Large intestine (tissue), 3 donors: ENCODE data around the gene HEPHL1. TPM values are rescaled to one million over a fixed set of nuclear protein-coding genes. Genes with fewer than 3 reads are reported as not detected.

ENCODE experiments used
- DNase-seq, 2 donors: peaks; one replicate each; pipeline versions ENCODE4 v3.0.0 to v3.0.0-alpha.2; 2013
- H3K27ac ChIP-seq: one replicate; pipeline ENCODE4 v1.5.1; 2013; ENCODE audit warnings: low read length
- H3K27me3 ChIP-seq: 2 replicates; pipeline ENCODE4 v1.6.1; 2013; ENCODE audit warnings: low read length; ENCODE audit not compliant: control insufficient read depth, insufficient read depth
- H3K36me3 ChIP-seq: 2 replicates; pipeline ENCODE4 v1.6.1; 2013; ENCODE audit warnings: low read length; ENCODE audit not compliant: control insufficient read depth, insufficient read depth
- H3K4me1 ChIP-seq: one replicate; pipeline ENCODE4 v1.6.1; 2013; ENCODE audit warnings: low read length; ENCODE audit not compliant: control insufficient read depth, insufficient read depth
- H3K4me3 ChIP-seq: one replicate; pipeline ENCODE4 v1.5.1; 2013; ENCODE audit warnings: low read length
- H3K9me3 ChIP-seq: one replicate; pipeline ENCODE4 v1.6.1; 2013; ENCODE audit warnings: mild to moderate bottlenecking, low read depth, low read length, moderate library complexity; ENCODE audit not compliant: control insufficient read depth
- WGBS: methylation state at CpG from one replicate; pipeline ENCODE4 v1.1.5; 2013; ENCODE audit warnings: low lambda C conversion rate; ENCODE audit not compliant: insufficient coverage; 5-methylcytosine and 5-hydroxymethylcytosine counted together
- polyA plus RNA-seq: library from polyadenylated mRNA; unstranded; fragments of 120-200 nt; gene quantifications from one replicate; pipeline ENCODE4 v1.2.1, GENCODE V29; 2013

HEPHL1 gene
- polyA plus RNA-seq, 1 donor = 0.54 TPM

DNA sequence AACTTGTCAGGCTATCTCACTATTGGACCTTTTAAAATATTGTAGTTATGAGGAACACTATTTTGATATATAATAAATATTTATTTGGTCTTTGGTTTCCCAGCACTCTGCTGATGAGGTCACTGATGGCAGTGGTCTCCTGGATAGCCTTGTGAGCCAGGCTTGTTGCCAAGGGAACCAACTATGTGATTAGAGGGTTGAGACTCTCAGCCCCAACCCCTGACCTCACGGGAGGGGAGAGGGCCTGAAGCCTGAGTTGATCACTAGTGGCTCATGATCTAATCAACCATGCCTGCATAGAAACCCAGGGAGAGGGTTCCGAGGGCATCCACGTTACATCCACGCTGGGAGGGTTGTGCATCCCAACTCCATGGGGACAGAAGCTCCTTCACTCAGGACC lies 118.3 kb downstream of the HEPHL1 start:
- no peaks in the 10 kb centered on the region for H3K9me3 ChIP-seq
- no peak for DNase-seq
- WGBS = no CpG with 5 or more reads among the region's 4 CpGs
- no peaks in the 10 kb centered on the region for H3K4me1 ChIP-seq
- no peak overlapping the region for H3K4me3 ChIP-seq
- no peaks in the 10 kb centered on the region for H3K27me3 ChIP-seq
- H3K36me3 ChIP-seq = no peaks in the 10 kb centered on the region
- H3K27ac ChIP-seq = no peak overlapping the region

DNA sequence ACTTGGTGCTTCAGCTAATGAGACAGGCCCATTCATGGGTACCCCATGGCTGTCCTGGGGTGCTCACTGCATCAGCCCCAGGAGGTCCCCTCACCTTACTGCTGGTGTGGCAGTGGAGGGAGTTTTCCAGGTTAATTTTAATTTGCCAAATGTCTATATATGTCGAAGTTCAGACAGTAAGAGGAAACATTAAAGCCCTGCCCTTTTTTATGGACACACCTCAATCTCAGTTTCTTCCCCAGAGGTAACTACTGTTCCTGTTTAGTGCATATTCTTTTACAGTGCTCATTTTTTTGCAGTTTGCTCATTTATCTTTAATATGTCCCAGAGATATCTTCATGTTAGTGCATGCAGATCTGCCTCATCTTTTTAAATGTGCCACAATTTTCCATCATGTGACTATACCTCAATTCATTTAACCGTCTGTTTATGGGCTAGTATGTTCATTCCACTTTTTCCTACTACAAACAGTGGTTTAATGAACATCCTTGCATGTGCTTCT lies 119.1 kb downstream of the HEPHL1 start:
- WGBS = 83% methylated on average over 1 of the region's 2 CpGs
- no peaks in the 10 kb centered on the region for H3K27me3 ChIP-seq
- H3K4me1 ChIP-seq = no peaks in the 10 kb centered on the region

DNA sequence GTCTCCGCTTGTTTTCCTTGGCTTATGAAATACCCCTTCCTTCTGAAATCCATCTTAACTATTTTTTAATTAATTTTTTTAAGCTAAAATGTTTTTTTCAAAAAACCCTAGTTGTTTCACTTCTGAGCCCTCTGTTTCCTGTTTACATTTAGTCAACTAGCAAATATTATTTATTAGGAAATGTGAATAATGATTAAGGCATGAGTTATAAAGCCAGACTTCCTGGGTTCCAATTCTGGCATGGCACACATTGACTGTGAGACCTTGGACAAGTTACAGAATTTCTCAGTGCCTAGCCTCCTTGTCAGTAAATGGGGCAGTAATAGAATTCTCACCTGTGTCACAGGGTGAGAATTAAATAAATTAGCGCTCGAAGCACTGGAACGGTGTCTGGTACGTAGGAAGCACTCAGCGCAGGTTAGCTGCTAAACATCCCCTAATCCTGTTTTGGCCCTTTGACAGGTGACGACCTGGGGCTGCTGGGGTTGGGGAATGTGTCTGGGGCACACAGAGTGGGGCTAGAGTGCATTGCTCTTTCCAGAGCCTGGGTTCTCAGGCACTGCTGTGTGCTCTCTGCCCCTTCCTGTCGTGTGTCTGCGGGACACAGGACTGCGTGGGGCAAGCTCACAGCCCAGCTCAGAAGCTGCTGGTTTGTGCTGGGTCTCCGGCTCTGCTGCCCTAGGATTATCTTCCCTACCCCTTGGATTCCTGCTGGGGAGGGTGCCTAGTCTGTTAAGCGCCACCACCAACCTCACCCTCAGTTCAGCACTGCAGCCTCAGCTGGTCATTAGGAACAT lies 120.6 kb downstream of the HEPHL1 start:
- DNase-seq = no peak

More for the DNA sequence above, 119.1 kb downstream of the HEPHL1 start:
- Histone ChIP-seq H3K4me3 (no peak overlapping the region), H3K9me3 (no peaks in the 10 kb centered on the region), H3K36me3 (no peaks in the 10 kb centered on the region), H3K27ac (no peak overlapping the region)
- no peak for DNase-seq

DNA sequence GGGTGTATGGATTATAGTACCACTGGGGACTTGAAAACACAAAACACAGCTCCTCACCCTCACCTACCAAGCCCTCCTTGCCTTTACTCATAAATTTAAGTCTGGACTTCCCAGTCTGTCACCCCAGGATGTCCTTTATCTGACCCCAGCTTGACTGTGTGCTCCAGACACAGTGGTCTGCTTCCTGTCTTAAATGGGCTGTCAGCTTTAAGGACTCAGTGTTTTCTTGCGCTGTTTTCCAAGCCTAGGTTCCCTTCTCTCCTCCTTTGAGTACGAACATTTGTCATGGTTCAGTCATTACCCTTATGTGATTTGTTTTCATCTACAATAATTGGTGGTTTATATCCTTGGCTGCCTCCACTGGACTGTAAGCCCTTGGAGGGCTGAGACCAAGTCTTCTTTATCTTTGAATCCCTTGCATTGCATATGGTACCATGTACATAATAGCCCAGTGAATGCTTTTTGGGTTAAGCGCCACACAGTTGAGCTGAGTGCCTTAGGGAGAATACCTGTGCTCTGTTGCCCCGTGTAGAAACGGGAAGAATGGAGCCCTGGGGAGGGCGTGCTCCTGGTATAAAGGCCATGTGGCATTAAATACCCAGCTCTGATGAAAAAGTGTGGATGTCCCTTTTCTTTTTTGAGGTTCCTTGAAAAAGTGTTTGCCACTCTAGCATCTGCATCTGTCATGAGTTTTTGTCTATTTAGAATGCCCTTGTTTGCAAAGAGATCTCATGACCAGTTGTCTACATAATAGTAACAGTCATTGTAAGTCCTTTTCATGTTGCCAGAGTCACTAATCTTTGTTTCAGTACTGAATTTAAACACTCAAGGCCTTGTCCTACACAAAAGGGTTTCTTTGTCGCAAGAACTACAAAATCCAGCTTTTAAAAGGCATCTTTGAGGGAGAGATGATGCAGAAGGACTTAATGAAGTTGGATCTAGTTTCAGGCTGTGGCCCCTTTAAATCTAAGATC lies 121.4 kb downstream of the HEPHL1 start:
- no CpG with 5 or more reads among the region's 7 CpGs for WGBS
- Histone ChIP-seq H3K27me3 (no peaks in the 10 kb centered on the region), H3K9me3 (no peaks in the 10 kb centered on the region), H3K4me1 (no peaks in the 10 kb centered on the region), H3K36me3 (peaks cover 3% of the 10 kb centered on the region), H3K27ac (no peak overlapping the region), H3K4me3 (no peak overlapping the region)
- DNase-seq = no peak

More for the DNA sequence above, 120.6 kb downstream of the HEPHL1 start:
- Histone ChIP-seq H3K36me3 (peaks cover 3% of the 10 kb centered on the region), H3K9me3 (no peaks in the 10 kb centered on the region), H3K4me3 (no peak overlapping the region), H3K27me3 (no peaks in the 10 kb centered on the region), H3K27ac (no peak overlapping the region), H3K4me1 (no peaks in the 10 kb centered on the region)
- no CpG with 5 or more reads among the region's 12 CpGs for WGBS

DNA sequence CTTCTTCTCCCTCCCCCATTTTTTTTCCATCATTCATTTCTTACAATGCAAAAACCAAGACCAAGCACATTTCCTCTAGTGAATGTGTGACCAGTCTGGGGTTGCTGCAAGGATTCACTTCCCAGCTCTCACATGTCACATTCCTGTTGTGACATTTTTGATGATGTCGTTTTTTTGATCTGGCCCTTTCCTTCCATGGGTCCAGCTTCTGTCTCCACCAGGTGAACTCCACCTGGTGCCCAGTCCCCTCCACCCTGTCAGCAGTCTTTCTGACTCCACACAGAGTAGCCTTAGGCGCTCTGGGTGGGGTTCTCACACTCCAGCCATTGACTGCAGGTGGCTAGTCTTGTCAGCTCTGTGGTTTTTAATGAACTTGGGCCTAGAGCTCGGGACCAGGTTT lies 123.1 kb downstream of the HEPHL1 start:
- H3K36me3 ChIP-seq = peaks cover 3% of the 10 kb centered on the region
- H3K4me3 ChIP-seq = no peak overlapping the region
- no CpG with 5 or more reads among the region's 3 CpGs for WGBS
- no peaks in the 10 kb centered on the region for H3K9me3 ChIP-seq
- no peaks in the 10 kb centered on the region for H3K27me3 ChIP-seq
- H3K4me1 ChIP-seq = peaks cover 15% of the 10 kb centered on the region
- peak in 1 of 2 donors; percentile 41 for DNase-seq
- H3K27ac ChIP-seq = peak overlapping the region; percentile 52

DNA sequence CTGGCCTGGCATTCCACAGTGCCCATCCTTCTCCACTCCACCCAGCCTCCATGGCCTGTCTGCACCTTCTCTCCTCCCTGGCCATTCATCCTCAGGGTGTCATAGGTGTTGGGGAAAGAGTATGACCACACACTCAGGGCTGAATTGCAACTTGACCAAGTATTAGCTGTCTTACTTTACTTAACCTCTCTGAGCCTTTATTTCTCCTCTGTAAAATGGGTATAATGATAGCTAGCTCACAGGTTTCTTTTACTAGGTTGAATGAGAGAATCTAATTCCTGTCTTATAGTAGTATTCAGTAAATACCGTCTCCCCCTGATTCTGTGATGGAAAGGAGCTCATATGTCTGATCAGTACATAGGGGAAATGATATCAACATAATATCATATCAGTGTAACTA lies 123.5 kb downstream of the HEPHL1 start:
- Histone ChIP-seq H3K36me3 (peaks cover 3% of the 10 kb centered on the region), H3K9me3 (no peaks in the 10 kb centered on the region), H3K27ac (peak overlapping the region; percentile 52), H3K27me3 (no peaks in the 10 kb centered on the region), H3K4me1 (peaks cover 17% of the 10 kb centered on the region), H3K4me3 (no peak overlapping the region)
- WGBS = no CpG with 5 or more reads among the region's 1 CpG
- DNase-seq = no peak

DNA sequence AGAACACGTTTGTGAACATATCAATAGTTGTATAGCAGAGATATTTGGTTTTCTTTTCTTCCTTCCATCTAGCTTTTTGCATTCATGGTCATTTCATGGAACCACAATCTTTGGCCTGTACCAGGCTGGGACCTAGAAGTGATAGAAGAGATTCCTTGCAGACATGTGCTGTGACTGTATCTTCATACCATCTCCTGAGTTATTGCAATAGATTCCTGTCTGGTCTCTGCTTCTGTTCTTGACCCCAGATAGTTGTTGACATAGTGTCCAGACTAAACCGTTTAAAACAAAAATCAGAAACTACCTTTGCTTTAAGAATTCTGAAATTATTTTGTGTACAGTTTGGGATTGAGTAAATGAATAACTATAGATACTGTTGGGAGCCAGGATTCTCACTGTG lies 124.3 kb downstream of the HEPHL1 start:
- Histone ChIP-seq H3K27me3 (no peaks in the 10 kb centered on the region), H3K9me3 (no peaks in the 10 kb centered on the region), H3K36me3 (peaks cover 3% of the 10 kb centered on the region), H3K4me3 (no peak overlapping the region), H3K4me1 (peaks cover 24% of the 10 kb centered on the region), H3K27ac (no peak overlapping the region)
- DNase-seq = no peak
- 91% methylated on average over 1 of the region's 2 CpGs for WGBS

DNA sequence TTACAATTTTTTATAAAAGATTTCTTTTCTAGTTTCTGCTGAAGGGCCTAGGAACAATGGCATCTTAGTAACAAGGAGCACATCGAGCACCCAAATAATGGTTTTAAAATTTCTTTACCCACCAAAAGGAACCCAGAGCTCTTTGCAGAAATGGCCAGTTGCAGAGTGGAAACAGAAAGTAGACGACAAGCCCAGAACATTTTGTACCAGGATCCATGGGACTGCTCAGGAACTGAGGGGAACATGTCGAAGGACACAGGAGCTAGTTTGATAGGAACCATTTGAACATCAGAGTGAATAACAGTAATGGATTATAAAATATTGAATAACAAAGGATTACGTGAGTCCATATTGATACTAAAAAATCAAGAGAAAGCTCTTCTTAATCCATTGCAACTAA lies 124.8 kb downstream of the HEPHL1 start:
- WGBS = 89% methylated on average over 3 of the region's 4 CpGs
- Histone ChIP-seq H3K4me1 (peaks cover 28% of the 10 kb centered on the region), H3K27me3 (no peaks in the 10 kb centered on the region), H3K4me3 (no peak overlapping the region), H3K36me3 (peaks cover 3% of the 10 kb centered on the region), H3K9me3 (no peaks in the 10 kb centered on the region), H3K27ac (no peak overlapping the region)
- DNase-seq = no peak

DNA sequence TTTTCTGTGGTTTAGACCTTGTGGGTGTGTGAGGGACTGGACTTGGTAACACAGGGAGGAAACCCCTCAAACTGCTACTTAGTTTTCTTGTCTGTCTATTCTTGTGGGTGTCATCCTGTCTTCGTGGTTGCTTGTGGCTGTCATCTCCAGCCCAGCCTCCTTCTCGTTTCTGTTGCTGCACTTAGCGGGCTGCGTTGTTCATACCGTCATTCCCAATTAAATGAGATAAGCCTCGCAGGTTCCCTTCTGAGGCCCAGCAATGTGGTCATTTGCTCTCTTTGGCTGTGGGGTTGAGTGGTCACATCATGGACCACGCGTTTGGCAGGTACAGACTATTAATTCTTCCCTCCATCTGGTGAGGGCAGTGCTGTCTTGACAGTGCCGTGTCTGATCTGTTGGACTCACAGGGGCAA lies 126.3 kb downstream of the HEPHL1 start:
- H3K9me3 ChIP-seq = no peaks in the 10 kb centered on the region
- H3K27me3 ChIP-seq = no peaks in the 10 kb centered on the region
- peaks cover 35% of the 10 kb centered on the region for H3K4me1 ChIP-seq
- peak in 1 of 2 donors; percentile 2 for DNase-seq
- WGBS = no CpG with 5 or more reads among the region's 9 CpGs
- H3K27ac ChIP-seq = no peak overlapping the region
- no peak overlapping the region for H3K4me3 ChIP-seq
- peaks cover 3% of the 10 kb centered on the region for H3K36me3 ChIP-seq

DNA sequence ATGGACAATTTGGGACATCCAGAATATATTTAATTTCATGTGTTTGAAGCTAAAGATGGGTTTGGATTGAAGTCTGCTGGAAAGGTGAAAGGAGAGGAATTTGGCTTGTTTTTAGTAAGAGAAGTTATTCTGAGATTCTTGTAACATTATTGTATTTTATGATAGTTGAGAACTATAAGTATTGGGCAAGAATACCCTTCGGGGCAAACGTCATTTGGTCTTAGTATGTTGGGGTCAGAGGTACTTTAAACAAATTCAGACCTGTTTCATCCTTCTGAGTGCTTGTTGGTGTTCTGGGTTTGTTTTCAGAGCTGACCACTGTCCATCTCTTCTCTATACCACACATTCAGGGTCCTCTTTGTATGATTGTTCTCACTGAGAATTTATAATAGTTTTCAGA lies 127.0 kb downstream of the HEPHL1 start:
- Histone ChIP-seq H3K4me1 (peaks cover 39% of the 10 kb centered on the region), H3K4me3 (no peak overlapping the region), H3K9me3 (no peaks in the 10 kb centered on the region), H3K27me3 (no peaks in the 10 kb centered on the region), H3K27ac (peak overlapping the region; percentile 85), H3K36me3 (peaks cover 3% of the 10 kb centered on the region)
- no CpG with 5 or more reads among the region's 2 CpGs for whole genome bisulfite sequencing
- DNase-seq = no peak
